Neural cell (in vitro differentiated cells): ENCODE data around the gene RMRP. TPM values are rescaled to one million over a fixed set of nuclear protein-coding genes. Genes with fewer than 3 reads are reported as not detected.

ENCODE experiments used
- H2AFZ ChIP-seq: fragments of 200-600, 300-800 bp; sonication (generic), shearing (Covaris generic); 2 replicates; pipeline ENCODE4 v1.6.0; 2014; ENCODE audit warnings: low read depth, mild to moderate bottlenecking, antibody characterized with exemption, low read length, moderate library complexity
- H3F3A ChIP-seq: fragments of 200-600 bp; shearing (Covaris generic); 2 replicates; pipeline ENCODE4 v1.6.1; 2016; ENCODE audit warnings: mild to moderate bottlenecking, moderate library complexity, mixed read lengths, antibody characterized with exemption, low read length; ENCODE audit not compliant: insufficient read depth, poor library complexity, severe bottlenecking
- H3K27ac ChIP-seq: fragments of 200-600, 300-800 bp; sonication (generic), shearing (Covaris generic); 2 replicates; pipeline ENCODE4 v1.5.1; 2014; ENCODE audit warnings: mild to moderate bottlenecking, low read length, moderate library complexity
- H3K27me3 ChIP-seq: fragments of 300-800, 200-600 bp; sonication (generic), shearing (Covaris generic); 2 replicates; pipeline ENCODE4 v1.6.0; 2014; ENCODE audit warnings: mild to moderate bottlenecking, low read depth, low read length, moderate library complexity; ENCODE audit not compliant: insufficient read depth
- H3K36me3 ChIP-seq: fragments of 300-800, 200-600 bp; sonication (generic), shearing (Covaris generic); 2 replicates; pipeline ENCODE4 v1.5.1; 2014; ENCODE audit warnings: mild to moderate bottlenecking, antibody characterized with exemption, low read length, moderate library complexity; ENCODE audit not compliant: insufficient read depth
- H3K4me2 ChIP-seq: fragments of 300-800, 200-600 bp; sonication (generic), shearing (Covaris generic); 2 replicates; pipeline ENCODE4 v1.6.0; 2014; ENCODE audit warnings: mild to moderate bottlenecking, low read length
- H3K4me3 ChIP-seq: fragments of 300-800, 200-600 bp; sonication (generic), shearing (Covaris generic); 2 replicates; pipeline ENCODE4 v1.5.1; 2014; ENCODE audit warnings: mild to moderate bottlenecking, low read length, moderate library complexity
- H3K79me2 ChIP-seq: fragments of 200-600 bp; shearing (Covaris generic); replicated peaks from 2 replicates; pipeline ENCODE4 v1.6.0; 2014; ENCODE audit warnings: mild to moderate bottlenecking, low read length, moderate library complexity; ENCODE audit not compliant: insufficient read depth
- H3K9ac ChIP-seq: fragments of 300-800, 200-600 bp; sonication (generic), shearing (Covaris generic); 2 replicates; pipeline ENCODE4 v1.6.1; 2016; ENCODE audit warnings: mild to moderate bottlenecking, low read length, mixed read lengths
- H3K9me2 ChIP-seq: fragments of 200-600 bp; shearing (Covaris generic); 2 replicates; pipeline ENCODE4 v1.6.1; 2016; ENCODE audit warnings: mild to moderate bottlenecking, low read length, mixed read lengths; ENCODE audit not compliant: insufficient read depth
- H3K9me3 ChIP-seq: fragments of 200-600, 300-800 bp; sonication (generic), shearing (Covaris generic); 2 replicates; pipeline ENCODE4 v1.6.1; 2016; ENCODE audit warnings: mild to moderate bottlenecking, mixed run types, low read length, moderate library complexity, mixed read lengths
- H4K20me1 ChIP-seq: fragments of 200-600 bp; shearing (Covaris generic); 2 replicates; pipeline ENCODE4 v1.6.1; 2016; ENCODE audit warnings: mild to moderate bottlenecking, mixed run types; ENCODE audit not compliant: insufficient read depth
- CTCF ChIP-seq: fragments of 450-650 bp; IDR thresholded peaks from 2 replicates; pipeline ENCODE4 v1.5.1; 2014; ENCODE audit warnings: antibody characterized with exemption, mild to moderate bottlenecking, moderate library complexity; ENCODE audit not compliant: poor library complexity, severe bottlenecking
- EP300 ChIP-seq: fragments of 450-650 bp; conservative IDR thresholded peaks from 2 replicates; pipeline ENCODE4 v1.6.1; 2014; ENCODE audit warnings: antibody characterized with exemption, mild to moderate bottlenecking, moderate library complexity; ENCODE audit not compliant: poor library complexity, severe bottlenecking
- EZH2 ChIP-seq: fragments of 200-600, 300-800 bp; shearing (Covaris generic), sonication (generic); IDR thresholded peaks from 2 replicates; pipeline ENCODE4 v1.6.1; 2014; ENCODE audit warnings: antibody characterized with exemption, low read length, borderline replicate concordance, mild to moderate bottlenecking; ENCODE audit not compliant: insufficient read depth, poor library complexity, severe bottlenecking
- POLR2AphosphoS5 ChIP-seq: IDR thresholded peaks from 2 replicates; pipeline ENCODE4 v1.6.1; 2012
- RAD21 ChIP-seq: fragments of 450-650 bp; conservative IDR thresholded peaks from 2 replicates; pipeline ENCODE4 v1.6.1; 2014; ENCODE audit warnings: antibody characterized with exemption, mild to moderate bottlenecking, moderate library complexity
- REST ChIP-seq: IDR thresholded peaks from 2 replicates; pipeline ENCODE4 v1.6.1; 2012; ENCODE audit warnings: borderline replicate concordance
- SMC3 ChIP-seq: fragments of 450-650 bp; conservative IDR thresholded peaks from 2 replicates; pipeline ENCODE4 v1.6.1; 2014; ENCODE audit warnings: antibody characterized with exemption, mild to moderate bottlenecking, moderate library complexity; ENCODE audit not compliant: poor library complexity
- TAF1 ChIP-seq: IDR thresholded peaks from 2 replicates; pipeline ENCODE4 v1.6.1; 2012; ENCODE audit warnings: low read depth
- polyA plus RNA-seq: library from polyadenylated mRNA; depleted of rRNA; stranded (reverse); fragments of >200 nt; gene quantifications from 2 replicates; pipeline ENCODE4 v1.2.3, GENCODE V29; 2014

The RMRP gene
- polyA plus RNA-seq, 1 donor from 2014 or later, result not detected

GRCh38 chr9:35615981-35616680 is 41.7 kb downstream of the RMRP start:
- no peak overlapping the region for H3K4me2 ChIP-seq
- peaks cover 33% of the 10 kb centered on the region for H3K27me3 ChIP-seq
- H3K79me2 ChIP-seq, result no peaks in the 10 kb centered on the region

GRCh38 chr9:35612843-35613242 is 45.0 kb downstream of the RMRP start:
- H3K4me2 ChIP-seq, result no peak overlapping the region
- peaks cover 32% of the 10 kb centered on the region for H3K27me3 ChIP-seq
- no peaks in the 10 kb centered on the region for H3K9me2 ChIP-seq
- no peaks in the 10 kb centered on the region for H4K20me1 ChIP-seq
- H3K9ac ChIP-seq, result no peak overlapping the region
- H3K9me3 ChIP-seq, result no peaks in the 10 kb centered on the region
- H3F3A ChIP-seq, result no peaks in the 10 kb centered on the region
- no peak overlapping the region for H3K27ac ChIP-seq
- H3K4me3 ChIP-seq, result no peak overlapping the region
- H3K36me3 ChIP-seq, result peaks cover 3% of the 10 kb centered on the region
- no peak overlapping the region for H2AFZ ChIP-seq
- no peaks in the 10 kb centered on the region for H3K79me2 ChIP-seq
- TF ChIP-seq EP300 (no peak), REST (no peak), EZH2 (no peak), SMC3 (no peak), RAD21 (no peak)

More at GRCh38 chr9:35615981-35616680, 41.7 kb downstream of the RMRP start:
- TF ChIP-seq POLR2AphosphoS5, result no peak
- TF ChIP-seq SMC3, result no peak
- no peak for TF ChIP-seq TAF1
- TF ChIP-seq REST, result no peak
- no peak for TF ChIP-seq CTCF
- no peak for TF ChIP-seq EP300
- TF ChIP-seq EZH2, result no peak
- Histone ChIP-seq H3K9me2 (no peaks in the 10 kb centered on the region), H4K20me1 (no peaks in the 10 kb centered on the region), H3K4me3 (no peak overlapping the region), H3K36me3 (no peaks in the 10 kb centered on the region), H3K27ac (no peak overlapping the region), H2AFZ (no peak overlapping the region), H3K9ac (no peak overlapping the region), H3F3A (no peaks in the 10 kb centered on the region), H3K9me3 (no peaks in the 10 kb centered on the region)
